Measurements from ENCODE around the gene RMRP. TPM values are rescaled to one million over a fixed set of nuclear protein-coding genes. Genes with fewer than 3 reads are reported as not detected.
"Not testable (repeated sequence)": the region's sequence is repeated elsewhere in the genome, so short reads cannot be mapped to it uniquely, and the experiment has no call there.

RMRP gene
- total and polyA plus RNA-seq, 2 experiments from 2014 or later: 20,944 TPM; not detected in 1

GRCh38 chr9:35636877-35637246 lies 21.0 kb downstream of the RMRP start:
- DNase-seq; H3K9me2 ChIP-seq (ENCODE audit: insufficient read depth); H3K27ac ChIP-seq; H3K36me3 ChIP-seq (ENCODE audit: low read depth); H3K9ac ChIP-seq; in situ Hi-C loops (cut with MboI); H3K27me3 ChIP-seq (replicated peaks; ENCODE audit: insufficient read depth); H3K4me3 ChIP-seq; H3K79me2 ChIP-seq (ENCODE audit: insufficient read depth); H3K9me3 ChIP-seq (ENCODE audit: low read depth); H4K20me1 ChIP-seq (ENCODE audit: insufficient read depth); H3K4me2 ChIP-seq (ENCODE audit: unreplicated experiment); H2AFZ ChIP-seq; H3F3A ChIP-seq (ENCODE audit: insufficient read depth): not testable (repeated sequence)
- H3K4me1 ChIP-seq (ENCODE audit: insufficient read depth): peaks cover 11% of the 10 kb centered on the region
- 90 to 96% methylated on average over 6 of the region's 6 CpGs for WGBS, 2 experiments (ENCODE audit: low coverage in 1 of 2, low lambda C conversion rate in 2 of 2, missing lambda C conversion rate in 2 of 2)

GRCh38 chr9:35636135-35636876 lies 21.5 kb downstream of the RMRP start:
- no peaks in the 10 kb centered on the region for H3K9me3 ChIP-seq (ENCODE audit: low read depth)
- no peak for DNase-seq

GRCh38 chr9:35635730-35636129 lies 22.1 kb downstream of the RMRP start:
- H3K9ac ChIP-seq: no peak overlapping the region
- H3K36me3 ChIP-seq (ENCODE audit: low read depth): no peaks in the 10 kb centered on the region

More at GRCh38 chr9:35636135-35636876, 21.5 kb downstream of the RMRP start:
- Histone ChIP-seq H3K4me3 (no peak overlapping the region), H3K27me3 (replicated peaks; ENCODE audit: insufficient read depth) (no peaks in the 10 kb centered on the region), H3K27ac (no peak overlapping the region), H3K4me1 (ENCODE audit: insufficient read depth) (peaks cover 11% of the 10 kb centered on the region), H3K36me3 (ENCODE audit: low read depth) (no peaks in the 10 kb centered on the region), H3K9ac (no peak overlapping the region), H3K4me2 (ENCODE audit: unreplicated experiment) (no peak overlapping the region), H3F3A (ENCODE audit: insufficient read depth) (no peaks in the 10 kb centered on the region), H3K9me2 (ENCODE audit: insufficient read depth) (no peaks in the 10 kb centered on the region), H3K79me2 (ENCODE audit: insufficient read depth) (no peaks in the 10 kb centered on the region), H2AFZ (no peak overlapping the region), H4K20me1 (ENCODE audit: insufficient read depth) (no peaks in the 10 kb centered on the region)
- in situ Hi-C loops (cut with MboI): no loop called here
- no peak for TF ChIP-seq EZH2phosphoT487 (IDR thresholded peaks at IDR 0.05; ENCODE audit: insufficient read depth, low read depth)
- no peak for TF ChIP-seq EZH2 (IDR thresholded peaks at IDR 0.05; ENCODE audit: insufficient read depth, poor library complexity, severe bottlenecking)
- WGBS, 2 experiments (ENCODE audit: low coverage in 1 of 2, low lambda C conversion rate in 2 of 2, missing lambda C conversion rate in 2 of 2): 88 to 93% methylated on average over 9 of the region's 9 CpGs

GRCh38 chr9:35629597-35629996 lies 28.2 kb downstream of the RMRP start:
- Histone ChIP-seq H3K27ac (no peak overlapping the region), H3K9ac (no peak overlapping the region), H3K9me2 (ENCODE audit: insufficient read depth) (no peaks in the 10 kb centered on the region), H3K4me2 (ENCODE audit: unreplicated experiment) (no peak overlapping the region), H3K4me1 (ENCODE audit: insufficient read depth) (no peaks in the 10 kb centered on the region), H3K4me3 (no peak overlapping the region), H3K79me2 (ENCODE audit: insufficient read depth) (no peaks in the 10 kb centered on the region), H4K20me1 (ENCODE audit: insufficient read depth) (no peaks in the 10 kb centered on the region), H3F3A (ENCODE audit: insufficient read depth) (no peaks in the 10 kb centered on the region), H2AFZ (no peak overlapping the region), H3K27me3 (replicated peaks; ENCODE audit: insufficient read depth) (no peaks in the 10 kb centered on the region), H3K36me3 (ENCODE audit: low read depth) (no peaks in the 10 kb centered on the region), H3K9me3 (ENCODE audit: low read depth) (no peaks in the 10 kb centered on the region)
- TF ChIP-seq EZH2 (IDR thresholded peaks at IDR 0.05; ENCODE audit: insufficient read depth, poor library complexity, severe bottlenecking) (no peak), EZH2phosphoT487 (IDR thresholded peaks at IDR 0.05; ENCODE audit: insufficient read depth, low read depth) (no peak)
- no peak for DNase-seq
- WGBS, 2 experiments (ENCODE audit: low coverage in 1 of 2, low lambda C conversion rate in 2 of 2, missing lambda C conversion rate in 2 of 2): 71 to 82% methylated on average over 5 of the region's 5 CpGs
- in situ Hi-C loops (cut with MboI): no loop called here

More at GRCh38 chr9:35635730-35636129, 22.1 kb downstream of the RMRP start:
- no peaks in the 10 kb centered on the region for H3K9me3 ChIP-seq (ENCODE audit: low read depth)
- H3K79me2 ChIP-seq (ENCODE audit: insufficient read depth): no peaks in the 10 kb centered on the region
- no peak overlapping the region for H2AFZ ChIP-seq
- no peak overlapping the region for H3K27ac ChIP-seq
- no peak for TF ChIP-seq EZH2phosphoT487 (IDR thresholded peaks at IDR 0.05; ENCODE audit: insufficient read depth, low read depth)
- no peak for TF ChIP-seq EZH2 (IDR thresholded peaks at IDR 0.05; ENCODE audit: insufficient read depth, poor library complexity, severe bottlenecking)
- H3K4me3 ChIP-seq: no peak overlapping the region
- H3F3A ChIP-seq (ENCODE audit: insufficient read depth): no peaks in the 10 kb centered on the region
- no peaks in the 10 kb centered on the region for H4K20me1 ChIP-seq (ENCODE audit: insufficient read depth)
- H3K4me1 ChIP-seq (ENCODE audit: insufficient read depth): peaks cover 11% of the 10 kb centered on the region
- in situ Hi-C loops (cut with MboI): no loop called here
- no peaks in the 10 kb centered on the region for H3K27me3 ChIP-seq (replicated peaks; ENCODE audit: insufficient read depth)
- no peaks in the 10 kb centered on the region for H3K9me2 ChIP-seq (ENCODE audit: insufficient read depth)
- DNase-seq: no peak
- no peak overlapping the region for H3K4me2 ChIP-seq (ENCODE audit: unreplicated experiment)

All from GM23248 (cell line).